Glutamatergic neuron (in vitro differentiated cells): ENCODE data around the gene GNAL. TPM values are rescaled to one million over a fixed set of nuclear protein-coding genes. Genes with fewer than 3 reads are reported as not detected.
A peak's percentile ranks its signal among the peaks of the same experiment; 100 is the strongest.

Experiments
- DNase-seq: peaks from one replicate; pipeline ENCODE4 v3.0.0; 2022
- H3K27ac Mint-ChIP-seq: one replicate; pipeline ENCODE4 v1.8.0; 2020; ENCODE audit warnings: mild to moderate bottlenecking, mixed read lengths, inconsistent platforms; ENCODE audit not compliant: unreplicated experiment
- H3K27me3 Mint-ChIP-seq: one replicate; pipeline ENCODE4 v1.8.0; 2020; ENCODE audit warnings: mild to moderate bottlenecking, moderate library complexity, mixed read lengths, inconsistent platforms; ENCODE audit not compliant: unreplicated experiment
- H3K36me3 Mint-ChIP-seq: one replicate; pipeline ENCODE4 v1.8.0; 2020; ENCODE audit warnings: mild to moderate bottlenecking, mixed read lengths, inconsistent platforms; ENCODE audit not compliant: unreplicated experiment
- H3K4me1 Mint-ChIP-seq: one replicate; pipeline ENCODE4 v1.8.0; 2020; ENCODE audit warnings: mild to moderate bottlenecking, low read depth, mixed read lengths, inconsistent platforms; ENCODE audit not compliant: unreplicated experiment
- H3K4me3 Mint-ChIP-seq: one replicate; pipeline ENCODE4 v1.8.0; 2020; ENCODE audit warnings: mild to moderate bottlenecking, mixed read lengths, inconsistent platforms; ENCODE audit not compliant: unreplicated experiment
- H3K9me3 Mint-ChIP-seq: one replicate; pipeline ENCODE4 v1.8.0; 2020; ENCODE audit warnings: mild to moderate bottlenecking, moderate library complexity, mixed read lengths, inconsistent platforms; ENCODE audit not compliant: unreplicated experiment
- total RNA-seq: library from RNA; stranded (reverse); fragmentation: NEBNext Ultra II Directional; extraction: Animal tissue kit (Norgen Biotek cat#: 25700); gene quantifications from one replicate; pipeline ENCODE4 v1.2.1, GENCODE V29; 2021; ENCODE audit not compliant: unreplicated experiment
- TF ChIP-seq, protein P1 (sequence below): fragments of 200-600 bp; sonication (generic); IDR thresholded peaks from one replicate; pipeline ENCODE4 v1.5.0; 2021; ENCODE audit not compliant: partially characterized antibody, unreplicated experiment

Gene GNAL
- total RNA-seq, 1 donor from 2014 or later, result 52.5 TPM

DNA sequence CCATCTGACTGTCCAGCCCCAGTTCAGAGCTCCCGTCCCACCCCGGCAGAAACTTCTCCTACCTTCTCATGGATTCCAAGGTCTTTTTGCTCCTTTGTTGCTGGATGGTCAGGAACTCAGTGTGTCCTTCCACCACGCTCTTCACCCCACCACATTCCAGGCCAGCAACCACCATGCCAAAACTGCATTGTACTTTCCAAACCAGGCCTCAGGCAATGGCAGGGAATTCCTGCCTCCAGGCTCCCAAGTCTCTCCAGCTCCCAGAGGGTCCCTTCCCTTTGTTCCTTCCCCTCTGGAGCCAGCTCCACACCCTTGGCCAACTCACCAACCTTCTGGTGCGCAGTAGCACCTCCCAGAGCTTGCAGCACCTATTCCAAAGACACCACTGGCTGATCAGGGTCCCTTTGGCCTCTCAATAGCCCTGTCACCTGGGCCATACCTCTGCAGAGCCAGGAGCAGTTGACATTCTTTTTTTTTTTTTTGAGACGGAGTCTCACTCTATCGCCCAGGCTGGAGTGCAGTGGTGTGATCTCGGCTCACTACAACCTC, 170.3 kb downstream of the GNAL start:
- Mint-ChIP-seq H3K36me3 (peaks cover 10% of the 10 kb centered on the region), H3K9me3 (peaks cover 2% of the 10 kb centered on the region), H3K27ac (no peak overlapping the region), H3K27me3 (no peaks in the 10 kb centered on the region), H3K4me3 (no peak overlapping the region), H3K4me1 (peaks cover 6% of the 10 kb centered on the region)
- no peak for DNase-seq
- TF ChIP-seq, protein P1, sequence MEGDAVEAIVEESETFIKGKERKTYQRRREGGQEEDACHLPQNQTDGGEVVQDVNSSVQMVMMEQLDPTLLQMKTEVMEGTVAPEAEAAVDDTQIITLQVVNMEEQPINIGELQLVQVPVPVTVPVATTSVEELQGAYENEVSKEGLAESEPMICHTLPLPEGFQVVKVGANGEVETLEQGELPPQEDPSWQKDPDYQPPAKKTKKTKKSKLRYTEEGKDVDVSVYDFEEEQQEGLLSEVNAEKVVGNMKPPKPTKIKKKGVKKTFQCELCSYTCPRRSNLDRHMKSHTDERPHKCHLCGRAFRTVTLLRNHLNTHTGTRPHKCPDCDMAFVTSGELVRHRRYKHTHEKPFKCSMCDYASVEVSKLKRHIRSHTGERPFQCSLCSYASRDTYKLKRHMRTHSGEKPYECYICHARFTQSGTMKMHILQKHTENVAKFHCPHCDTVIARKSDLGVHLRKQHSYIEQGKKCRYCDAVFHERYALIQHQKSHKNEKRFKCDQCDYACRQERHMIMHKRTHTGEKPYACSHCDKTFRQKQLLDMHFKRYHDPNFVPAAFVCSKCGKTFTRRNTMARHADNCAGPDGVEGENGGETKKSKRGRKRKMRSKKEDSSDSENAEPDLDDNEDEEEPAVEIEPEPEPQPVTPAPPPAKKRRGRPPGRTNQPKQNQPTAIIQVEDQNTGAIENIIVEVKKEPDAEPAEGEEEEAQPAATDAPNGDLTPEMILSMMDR, result no peak

DNA sequence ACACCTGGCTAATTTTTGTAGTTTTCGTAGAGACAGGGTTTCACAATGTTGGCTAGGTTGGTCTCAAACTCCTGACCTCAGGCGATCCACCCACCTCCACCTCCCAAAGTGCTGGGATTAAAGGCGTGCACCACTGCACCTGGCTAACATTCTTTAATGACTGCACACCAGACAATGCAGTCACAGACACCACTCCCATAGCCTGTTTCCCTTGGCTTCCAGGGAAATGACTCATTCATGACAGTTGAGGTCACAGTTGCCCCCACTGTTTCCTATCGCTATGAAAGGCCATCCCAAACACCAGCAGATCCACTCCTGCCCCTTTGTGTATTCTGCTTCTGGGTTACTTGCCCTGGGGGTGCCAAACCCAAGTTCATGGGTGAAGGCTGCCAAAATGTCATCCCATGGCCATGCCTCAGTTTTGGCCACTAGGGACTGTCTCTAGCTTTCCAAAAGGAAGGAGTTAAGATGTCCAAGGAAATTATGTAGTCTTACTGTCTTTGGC, 170.9 kb downstream of the GNAL start:
- Mint-ChIP-seq H3K4me3 (no peak overlapping the region), H3K27ac (no peak overlapping the region), H3K4me1 (peaks cover 6% of the 10 kb centered on the region), H3K9me3 (peaks cover 2% of the 10 kb centered on the region), H3K36me3 (peaks cover 12% of the 10 kb centered on the region), H3K27me3 (peaks cover 2% of the 10 kb centered on the region)
- DNase-seq, result no peak
- TF ChIP-seq, protein P1, result no peak

DNA sequence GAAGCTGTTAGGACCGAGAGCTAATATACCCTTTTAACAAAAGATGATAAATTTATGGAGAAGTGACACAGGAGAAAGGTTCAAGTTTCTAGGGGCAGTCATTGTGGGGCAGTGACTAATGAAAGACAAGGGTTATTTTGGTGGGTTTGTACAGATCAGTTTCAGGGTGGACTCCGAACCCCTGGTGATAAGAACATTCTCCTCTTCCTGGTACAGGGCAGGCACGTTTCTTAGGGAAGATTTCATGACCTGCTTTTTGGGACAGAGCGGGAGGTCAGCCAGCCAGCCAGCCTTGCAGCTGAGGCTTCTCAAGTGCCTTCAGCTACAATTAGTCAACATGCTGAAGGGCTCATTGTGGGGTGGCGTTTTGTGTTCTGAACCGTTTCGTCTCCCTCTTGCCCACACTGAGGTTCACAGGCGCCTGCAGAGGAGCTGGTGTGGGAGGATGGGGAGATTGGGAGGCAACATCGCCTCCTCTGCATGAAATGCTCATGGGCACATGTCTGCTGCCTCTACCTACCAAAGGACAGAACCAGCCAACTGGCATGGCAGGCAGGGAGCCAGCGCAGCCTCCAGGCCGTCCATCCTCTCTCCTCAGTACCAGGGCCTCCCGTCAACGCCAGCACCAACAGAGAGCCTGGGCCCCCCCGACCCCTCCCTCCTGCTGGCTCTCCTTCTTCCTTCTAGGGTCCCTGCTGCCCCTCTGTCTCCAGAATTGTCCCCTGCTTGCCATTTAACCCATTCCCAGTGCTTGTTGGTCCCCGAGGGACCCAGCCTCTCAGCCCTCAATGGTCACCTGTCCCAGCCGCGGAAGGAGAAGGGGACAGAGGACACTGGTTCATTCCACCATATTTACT, 171.8 kb downstream of the GNAL start:
- TF ChIP-seq, protein P1, result no peak
- H3K4me1 Mint-ChIP-seq, result peaks cover 6% of the 10 kb centered on the region

DNA sequence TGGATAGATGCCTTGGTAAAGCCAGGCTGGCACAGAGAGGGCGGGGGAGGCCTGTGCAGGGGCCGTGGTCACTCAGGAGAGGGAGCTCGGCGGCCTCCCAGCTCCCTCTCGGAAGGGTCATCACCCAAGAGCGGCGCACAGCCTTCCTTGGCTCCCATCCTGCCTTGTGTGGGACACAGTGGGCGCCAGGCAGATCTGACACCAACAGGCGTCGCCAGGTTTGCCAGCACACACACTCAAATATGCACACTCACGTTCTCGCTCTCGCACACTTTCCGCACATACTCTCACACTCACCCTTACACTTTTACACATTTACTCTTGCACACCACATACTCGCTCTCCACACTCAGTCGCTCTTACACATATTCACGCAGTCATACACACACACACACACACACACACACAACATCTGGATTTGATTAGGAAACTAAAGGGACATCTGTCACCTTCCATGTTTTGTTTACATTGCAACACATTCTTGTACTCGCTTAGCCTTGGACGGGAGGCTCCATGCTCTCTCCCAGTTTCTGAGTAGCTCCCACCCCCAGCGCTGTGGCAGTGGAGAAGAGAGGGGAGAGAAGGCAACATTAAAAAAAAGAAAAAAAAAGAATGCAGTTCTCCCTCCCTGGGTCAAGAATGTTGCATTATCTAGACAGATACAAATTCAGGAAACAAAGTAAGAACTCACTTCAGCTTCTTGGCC, 172.7 kb downstream of the GNAL start:
- Mint-ChIP-seq H3K4me3 (peak overlapping the region; percentile 9), H3K27me3 (peaks cover 4% of the 10 kb centered on the region), H3K9me3 (peaks cover 2% of the 10 kb centered on the region), H3K4me1 (peaks cover 6% of the 10 kb centered on the region), H3K36me3 (peaks cover 17% of the 10 kb centered on the region), H3K27ac (no peak overlapping the region)
- TF ChIP-seq, protein P1, result no peak
- no peak for DNase-seq

More for the DNA sequence above, 171.8 kb downstream of the GNAL start:
- no peak overlapping the region for H3K27ac Mint-ChIP-seq
- H3K36me3 Mint-ChIP-seq, result peaks cover 17% of the 10 kb centered on the region
- peaks cover 4% of the 10 kb centered on the region for H3K27me3 Mint-ChIP-seq
- H3K9me3 Mint-ChIP-seq, result peaks cover 2% of the 10 kb centered on the region
- DNase-seq, result no peak
- no peak overlapping the region for H3K4me3 Mint-ChIP-seq
